SK-N-SH (cell line): ENCODE measurements around the gene HACD1. TPM values are rescaled to one million over a fixed set of nuclear protein-coding genes. Genes with fewer than 3 reads are reported as not detected.

Experiments used
- ELF1 ChIP-seq: IDR thresholded peaks from 2 replicates; pipeline ENCODE4 v1.4.0; 2012
- FOSL2 ChIP-seq: IDR thresholded peaks from 2 replicates; pipeline ENCODE4 v1.4.0; 2012; ENCODE audit warnings: low read depth, mild to moderate bottlenecking, moderate library complexity, borderline replicate concordance
- FOXJ3 ChIP-seq: sonication (generic); formaldehyde crosslinking; IDR thresholded peaks from 2 replicates; pipeline ENCODE4 v1.5.1; 2020; ENCODE audit warnings: mild to moderate bottlenecking, missing genetic modification reagents
- GABPA ChIP-seq: IDR thresholded peaks from 2 replicates; pipeline ENCODE4 v1.4.0; 2012; ENCODE audit warnings: low read depth, mild to moderate bottlenecking
- MEF2A ChIP-seq: IDR thresholded peaks from 2 replicates; pipeline ENCODE4 v1.4.0; 2012; ENCODE audit warnings: low read depth, borderline replicate concordance
- MXI1 ChIP-seq: IDR thresholded peaks from 2 replicates; pipeline ENCODE4 v1.6.1; 2012; ENCODE audit warnings: mild to moderate bottlenecking, low read depth, low read length, improper control_type of control experiment
- POLR2AphosphoS5 ChIP-seq: IDR thresholded peaks from 2 replicates; pipeline ENCODE4 v1.6.1; 2012; ENCODE audit warnings: low read depth, low read length
- RCOR1 ChIP-seq: fragments of 150-350 bp; IDR thresholded peaks from 2 replicates; pipeline ENCODE4 v1.6.1; 2017; ENCODE audit warnings: antibody characterized with exemption, low read length
- REST ChIP-seq: IDR thresholded peaks from 2 replicates; pipeline ENCODE4 v1.6.1; 2012; ENCODE audit warnings: mild to moderate bottlenecking, low read depth, low read length, moderate library complexity
- RFX5 ChIP-seq: IDR thresholded peaks from 2 replicates; pipeline ENCODE4 v1.6.1; 2012; ENCODE audit warnings: mild to moderate bottlenecking, improper control_type of control experiment, low read length
- RXRA ChIP-seq: IDR thresholded peaks from 2 replicates; pipeline ENCODE4 v1.4.0; 2012; ENCODE audit warnings: low read depth, mild to moderate bottlenecking, borderline replicate concordance
- SIN3A ChIP-seq: IDR thresholded peaks from 2 replicates; pipeline ENCODE4 v1.6.1; 2012; ENCODE audit warnings: low read depth, mild to moderate bottlenecking, low read length, moderate library complexity, borderline replicate concordance
- TAF1 ChIP-seq: IDR thresholded peaks from 2 replicates; pipeline ENCODE4 v1.6.1; 2012; ENCODE audit warnings: low read depth, mild to moderate bottlenecking, low read length, moderate library complexity, borderline replicate concordance
- TCF12 ChIP-seq: IDR thresholded peaks from 2 replicates; pipeline ENCODE4 v1.4.0; 2012
- TEAD4 ChIP-seq: IDR thresholded peaks from 2 replicates; pipeline ENCODE4 v1.4.0; 2012; ENCODE audit warnings: mild to moderate bottlenecking, borderline replicate concordance; ENCODE audit not compliant: insufficient read depth
- USF2 ChIP-seq: fragments of 150-350 bp; IDR thresholded peaks from 2 replicates; pipeline ENCODE4 v1.6.1; 2017; ENCODE audit warnings: antibody characterized with exemption, low read length, low read depth, borderline replicate concordance
- YY1 ChIP-seq: IDR thresholded peaks from 2 replicates; pipeline ENCODE4 v1.4.0; 2012; ENCODE audit warnings: low read depth, mild to moderate bottlenecking
- polyA plus RNA-seq, 3 experiments: library from polyadenylated mRNA; depleted of rRNA; stranded (reverse); fragments of >200 nt; gene quantifications; 2 replicates each; pipeline ENCODE4 v1.2.3, GENCODE V29; 2012
- TF ChIP-seq, protein P1 (sequence below): fragments of 150-350 bp; IDR thresholded peaks from 2 replicates; pipeline ENCODE4 v1.6.1; 2016; ENCODE audit warnings: mild to moderate bottlenecking, low read depth, low read length
- TF ChIP-seq, protein P2 (sequence below): IDR thresholded peaks from 2 replicates; pipeline ENCODE4 v1.4.0; 2012; ENCODE audit warnings: low read depth, borderline replicate concordance
- TF ChIP-seq, protein P3 (sequence below): fragments of 200-600 bp; sonication (generic); IDR thresholded peaks from 2 replicates; pipeline ENCODE4 v1.6.1; 2017; ENCODE audit warnings: antibody characterized with exemption, mild to moderate bottlenecking, moderate library complexity

The HACD1 gene
- polyA plus RNA-seq, 1 of the 3 experiments (the other 2 are of a cell fraction) = 23.9 TPM

GRCh38 chr10:17643755-17644484, 26.7 kb upstream of the HACD1 start, which contains the start of gene STAM (continued):
- TF ChIP-seq USF2 = no peak
- peak; percentile 65 for TF ChIP-seq TAF1
- TF ChIP-seq MXI1 = peak; percentile 37
- TF ChIP-seq TEAD4 = no peak
- no peak for TF ChIP-seq GABPA
- no peak for TF ChIP-seq MEF2A
- TF ChIP-seq, protein P1, sequence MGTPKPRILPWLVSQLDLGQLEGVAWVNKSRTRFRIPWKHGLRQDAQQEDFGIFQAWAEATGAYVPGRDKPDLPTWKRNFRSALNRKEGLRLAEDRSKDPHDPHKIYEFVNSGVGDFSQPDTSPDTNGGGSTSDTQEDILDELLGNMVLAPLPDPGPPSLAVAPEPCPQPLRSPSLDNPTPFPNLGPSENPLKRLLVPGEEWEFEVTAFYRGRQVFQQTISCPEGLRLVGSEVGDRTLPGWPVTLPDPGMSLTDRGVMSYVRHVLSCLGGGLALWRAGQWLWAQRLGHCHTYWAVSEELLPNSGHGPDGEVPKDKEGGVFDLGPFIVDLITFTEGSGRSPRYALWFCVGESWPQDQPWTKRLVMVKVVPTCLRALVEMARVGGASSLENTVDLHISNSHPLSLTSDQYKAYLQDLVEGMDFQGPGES = no peak
- TF ChIP-seq, protein P2, sequence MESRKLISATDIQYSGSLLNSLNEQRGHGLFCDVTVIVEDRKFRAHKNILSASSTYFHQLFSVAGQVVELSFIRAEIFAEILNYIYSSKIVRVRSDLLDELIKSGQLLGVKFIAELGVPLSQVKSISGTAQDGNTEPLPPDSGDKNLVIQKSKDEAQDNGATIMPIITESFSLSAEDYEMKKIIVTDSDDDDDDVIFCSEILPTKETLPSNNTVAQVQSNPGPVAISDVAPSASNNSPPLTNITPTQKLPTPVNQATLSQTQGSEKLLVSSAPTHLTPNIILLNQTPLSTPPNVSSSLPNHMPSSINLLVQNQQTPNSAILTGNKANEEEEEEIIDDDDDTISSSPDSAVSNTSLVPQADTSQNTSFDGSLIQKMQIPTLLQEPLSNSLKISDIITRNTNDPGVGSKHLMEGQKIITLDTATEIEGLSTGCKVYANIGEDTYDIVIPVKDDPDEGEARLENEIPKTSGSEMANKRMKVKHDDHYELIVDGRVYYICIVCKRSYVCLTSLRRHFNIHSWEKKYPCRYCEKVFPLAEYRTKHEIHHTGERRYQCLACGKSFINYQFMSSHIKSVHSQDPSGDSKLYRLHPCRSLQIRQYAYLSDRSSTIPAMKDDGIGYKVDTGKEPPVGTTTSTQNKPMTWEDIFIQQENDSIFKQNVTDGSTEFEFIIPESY = no peak
- TF ChIP-seq ELF1 = no peak
- no peak for TF ChIP-seq FOXJ3 (CRISPR knock-in tag)
- TF ChIP-seq, protein P3, sequence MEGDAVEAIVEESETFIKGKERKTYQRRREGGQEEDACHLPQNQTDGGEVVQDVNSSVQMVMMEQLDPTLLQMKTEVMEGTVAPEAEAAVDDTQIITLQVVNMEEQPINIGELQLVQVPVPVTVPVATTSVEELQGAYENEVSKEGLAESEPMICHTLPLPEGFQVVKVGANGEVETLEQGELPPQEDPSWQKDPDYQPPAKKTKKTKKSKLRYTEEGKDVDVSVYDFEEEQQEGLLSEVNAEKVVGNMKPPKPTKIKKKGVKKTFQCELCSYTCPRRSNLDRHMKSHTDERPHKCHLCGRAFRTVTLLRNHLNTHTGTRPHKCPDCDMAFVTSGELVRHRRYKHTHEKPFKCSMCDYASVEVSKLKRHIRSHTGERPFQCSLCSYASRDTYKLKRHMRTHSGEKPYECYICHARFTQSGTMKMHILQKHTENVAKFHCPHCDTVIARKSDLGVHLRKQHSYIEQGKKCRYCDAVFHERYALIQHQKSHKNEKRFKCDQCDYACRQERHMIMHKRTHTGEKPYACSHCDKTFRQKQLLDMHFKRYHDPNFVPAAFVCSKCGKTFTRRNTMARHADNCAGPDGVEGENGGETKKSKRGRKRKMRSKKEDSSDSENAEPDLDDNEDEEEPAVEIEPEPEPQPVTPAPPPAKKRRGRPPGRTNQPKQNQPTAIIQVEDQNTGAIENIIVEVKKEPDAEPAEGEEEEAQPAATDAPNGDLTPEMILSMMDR = no peak
- no peak for TF ChIP-seq RXRA
- no peak for TF ChIP-seq TCF12
- no peak for TF ChIP-seq RCOR1
- peak; percentile 42; the same call in 1 of the 2 replicates for TF ChIP-seq YY1
- TF ChIP-seq SIN3A = 0 out of 2 replicates have a peak, but pooled peaks have one; percentile 39
- no peak for TF ChIP-seq RFX5
- TF ChIP-seq FOSL2 = no peak
- TF ChIP-seq REST = no peak; the same call in 1 of the 2 replicates
- TF ChIP-seq POLR2AphosphoS5 = peak; percentile 92
